PFSK-1 (cell line): ENCODE data around the gene CEBPG.

Experiments used
- FOXP2 ChIP-seq: optimal IDR thresholded peaks from 2 replicates; pipeline ENCODE3; 2011; ENCODE audit warnings: borderline replicate concordance, control low read depth, inconsistent platforms; ENCODE audit not compliant: insufficient read depth; ENCODE audit errors: extremely low read length, extremely low read depth
- POLR2AphosphoS5 ChIP-seq: IDR thresholded peaks from 2 replicates; pipeline ENCODE4 v1.6.1; 2012; ENCODE audit warnings: low read depth, mild to moderate bottlenecking, control low read depth, low read length, moderate library complexity
- REST ChIP-seq, 2 experiments: IDR thresholded peaks; 2 replicates each; pipeline versions ENCODE4 v1.6.1 to v1.8.0; 2011 to 2012; ENCODE audit warnings: low read depth in 2 of 2, low read length in 2 of 2, control low read depth in 1 of 2, inconsistent platforms in 1 of 2, mild to moderate bottlenecking in 1 of 2, moderate library complexity in 1 of 2; ENCODE audit not compliant: insufficient read depth in 1 of 2
- SIN3A ChIP-seq: IDR thresholded peaks from 2 replicates; pipeline ENCODE4 v1.6.1; 2012; ENCODE audit warnings: mild to moderate bottlenecking, low read length, moderate library complexity, borderline replicate concordance; ENCODE audit not compliant: insufficient read depth
- TAF1 ChIP-seq: IDR thresholded peaks from 2 replicates; pipeline ENCODE4 v1.6.1; 2012; ENCODE audit warnings: low read length, control low read depth, borderline replicate concordance; ENCODE audit not compliant: insufficient read depth

CEBPG gene

GRCh38 chr19:33389421-33390100, 16.1 kb downstream of the CEBPG start:
- no peak for TF ChIP-seq POLR2AphosphoS5
- TF ChIP-seq TAF1 = no peak

GRCh38 chr19:33390101-33390907, 16.8 kb downstream of the CEBPG start:
- no peak for TF ChIP-seq REST (IDR thresholded peaks at IDR 0.05; ENCODE audit: insufficient read depth in 1 of 2, low read depth in 2 of 2, low read length in 2 of 2)
- TF ChIP-seq SIN3A = no peak
- no peak for TF ChIP-seq POLR2AphosphoS5
- TF ChIP-seq FOXP2 = no peak

DNA sequence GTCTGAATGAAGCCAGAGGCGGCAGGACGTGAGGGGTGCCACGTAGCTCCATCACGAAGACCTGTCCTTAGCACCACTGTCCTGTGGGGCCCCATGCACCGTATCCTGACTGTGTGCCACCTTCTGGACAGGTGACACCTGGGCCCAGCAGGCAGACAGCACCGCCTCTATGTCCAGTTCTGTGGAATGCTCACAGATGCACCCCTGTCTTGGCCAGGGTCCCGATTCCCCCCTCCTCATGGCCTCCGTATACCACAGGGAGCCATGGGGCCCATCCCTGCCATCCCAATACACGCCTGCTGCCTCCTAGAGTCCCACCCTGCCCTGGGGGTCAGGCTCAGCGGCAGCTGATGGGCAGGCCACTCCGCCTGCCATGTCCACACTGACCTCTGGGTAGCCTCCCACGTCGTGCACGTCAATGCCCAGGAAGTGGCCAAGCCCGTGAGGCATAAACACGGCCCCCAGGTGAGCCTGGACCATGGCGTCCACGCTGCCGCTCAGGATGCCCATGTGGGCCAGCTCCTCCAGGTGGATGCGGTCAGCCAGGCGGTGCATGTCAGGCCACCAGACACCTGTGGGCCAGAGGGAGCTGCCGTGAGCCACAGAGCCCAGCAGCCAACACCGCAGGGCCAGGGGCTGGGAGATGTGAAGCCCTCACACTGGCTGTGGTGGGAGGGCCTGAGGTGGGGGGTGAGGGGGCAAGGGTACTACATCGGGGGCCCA, 17.6 kb downstream of the CEBPG start:
- TF ChIP-seq TAF1 = no peak
- TF ChIP-seq FOXP2 = no peak
- TF ChIP-seq SIN3A = no peak
- no peak for TF ChIP-seq REST (IDR thresholded peaks at IDR 0.05; ENCODE audit: insufficient read depth in 1 of 2, low read depth in 2 of 2, low read length in 2 of 2)
- TF ChIP-seq POLR2AphosphoS5 = no peak

GRCh38 chr19:33391631-33392249, 18.2 kb downstream of the CEBPG start:
- TF ChIP-seq TAF1 = no peak
- no peak for TF ChIP-seq POLR2AphosphoS5
- no peak for TF ChIP-seq REST (IDR thresholded peaks at IDR 0.05; ENCODE audit: insufficient read depth in 1 of 2, low read depth in 2 of 2, low read length in 2 of 2)
- no peak for TF ChIP-seq FOXP2
- TF ChIP-seq SIN3A = no peak

DNA sequence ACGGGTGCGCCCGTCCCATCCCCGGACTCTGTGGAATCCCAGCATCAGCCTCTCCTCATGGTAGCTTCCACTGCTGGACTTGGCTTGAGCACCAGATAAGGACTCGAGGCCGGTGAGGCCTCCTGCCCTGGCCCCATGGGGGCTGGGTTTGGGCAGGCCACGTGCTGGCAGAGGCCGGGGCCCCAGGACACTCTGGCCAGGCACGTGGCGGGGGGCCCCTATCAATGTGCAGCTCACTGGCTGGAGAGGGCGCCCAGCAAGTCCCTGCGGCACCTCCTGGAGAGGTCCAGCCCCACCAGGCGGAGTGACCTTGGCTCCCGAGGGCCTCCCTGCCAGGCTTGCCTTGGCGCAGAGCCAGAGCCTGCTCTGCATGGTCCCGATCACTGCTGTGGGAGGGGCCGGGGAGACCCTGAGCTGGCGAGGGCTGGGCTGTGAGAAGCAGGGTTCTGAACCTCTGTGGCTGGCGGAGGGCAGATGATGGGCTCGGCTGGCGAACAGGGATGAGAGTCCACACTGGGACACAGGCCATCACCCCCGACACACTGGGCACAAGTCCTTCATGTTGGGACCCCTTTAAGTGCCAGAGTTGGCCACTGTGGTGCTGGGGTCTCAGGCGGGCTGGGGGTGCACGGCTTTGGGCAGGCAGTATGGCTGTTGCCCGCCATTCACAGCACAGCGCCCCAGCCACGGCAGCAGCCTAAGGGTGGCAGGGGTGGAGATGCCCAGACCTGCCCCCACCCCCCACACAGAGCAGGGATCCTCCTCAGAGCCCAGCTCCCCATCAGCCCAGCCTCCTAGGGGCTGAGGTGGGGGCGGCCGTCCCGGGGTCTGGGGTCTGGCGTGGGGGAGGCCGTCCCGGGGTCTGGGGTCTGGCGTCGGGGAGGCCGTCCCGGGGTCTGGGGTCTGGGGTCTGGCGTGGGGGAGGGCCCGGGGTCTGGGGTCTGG, 19.1 kb downstream of the CEBPG start:
- TF ChIP-seq REST (IDR thresholded peaks at IDR 0.05; ENCODE audit: insufficient read depth in 1 of 2, low read depth in 2 of 2, low read length in 2 of 2) (no peak), TAF1 (no peak), POLR2AphosphoS5 (no peak), SIN3A (no peak), FOXP2 (no peak)
